Psoas muscle (tissue), 8 donors: ENCODE results near the gene BAHCC1. TPM values are rescaled to one million over a fixed set of nuclear protein-coding genes. Genes with fewer than 3 reads are reported as not detected.

Source experiments
- ATAC-seq, 4 donors: fragments of 200-7000 bp; cut with Tn5 transposase; one replicate each; pipeline ENCODE4 v1.9.1; 2020; ENCODE audit warnings: moderate library complexity in 3 of 4, mild to moderate bottlenecking in 2 of 4
- DNase-seq, 2 donors: peaks; one replicate each; pipeline ENCODE4 v3.0.0-alpha.2; 2020
- H3K27ac ChIP-seq: fragments of 200-600 bp; one replicate; pipeline ENCODE4 v1.8.0; 2022
- H3K27me3 ChIP-seq, 3 donors: fragments of 200-600 bp in 1 of 3; one replicate each; pipeline versions ENCODE4 v1.6.1 to v1.8.0; 2013 to 2022; ENCODE audit warnings: low read length in 2 of 3, mild to moderate bottlenecking in 2 of 3, moderate library complexity in 1 of 3; ENCODE audit not compliant: insufficient read depth in 3 of 3
- H3K36me3 ChIP-seq, 2 donors: fragments of 200-600 bp in 1 of 2; one replicate each; pipeline versions ENCODE4 v1.6.1 to v1.8.0; 2013 to 2022; ENCODE audit warnings: low read depth in 1 of 2, mild to moderate bottlenecking in 1 of 2, moderate library complexity in 1 of 2; ENCODE audit not compliant: insufficient read depth in 1 of 2
- H3K4me1 ChIP-seq: fragments of 200-600 bp; one replicate; pipeline ENCODE4 v1.8.0; 2022
- H3K4me3 ChIP-seq: fragments of 200-600 bp; one replicate; pipeline ENCODE4 v1.8.0; 2022; ENCODE audit warnings: mild to moderate bottlenecking
- H3K9me3 ChIP-seq: fragments of 200-600 bp; one replicate; pipeline ENCODE4 v1.8.0; 2022
- CTCF ChIP-seq: fragments of 200-600 bp; IDR thresholded peaks from one replicate; pipeline ENCODE4 v1.8.0; 2022; ENCODE audit warnings: antibody characterized with exemption
- WGBS, 3 donors: extraction: QIAGEN DNeasy Blood & Tissue Kit; methylation state at CpG; one replicate each; pipeline versions ENCODE4 v1.1.6 to v1.1.7; 2013; 5-methylcytosine and 5-hydroxymethylcytosine counted together
- intact Hi-C, 2 donors: fragments of 100-400 bp; cut with DNase I; formaldehyde crosslinking; loops; one replicate each; pipeline versions ENCODE4 v1.11.0 to v1.14.2; 2022
- polyA plus RNA-seq, 3 donors: library from polyadenylated mRNA; stranded (reverse); fragments of 200-250 nt; gene quantifications; one replicate each; pipeline ENCODE4 v1.2.3, GENCODE V29; 2013
- total RNA-seq, 4 donors: library from RNA; stranded (reverse); fragmentation: NEBNext Ultra II Directional in 2 of 4; extraction: Animal tissue kit (Norgen Biotek cat#: 25700) in 2 of 4; gene quantifications; one replicate each; pipeline versions ENCODE4 v1.2.1 to v1.2.4, GENCODE V29; 2021 to 2023
- donor health status: healthy with polysubstance abuse.
- donor health status: DM: no; HTN: no; CAD: no; lungs with moderate emphysema.
- donor health status: Bipolar disorder and iron deficiency.
- donor health status: healthy.
- donor health status: DM: yes; HTN: yes; CAD: no.
- donor health status: DM: no; HTN: no; CAD: no.
- donor health status: DM: no; HTN: no; CAD: no.
- donor health status: DM: yes; HTN: yes; CAD: no.

BAHCC1 gene
- total and polyA plus RNA-seq, 7 donors, result 2.8 to 10.7 (median 6.6) TPM

- WGBS, 3 donors, result 83 to 90% (median 84%) methylated on average over 7 to 8 of the region's 8 CpGs
- Histone ChIP-seq H3K4me3 (no peak overlapping the region), H3K27me3 (peaks cover 0 to 2% (median 0%) of the 10 kb centered on the region in 3 donors), H3K4me1 (peaks cover 13% of the 10 kb centered on the region), H3K27ac (no peak overlapping the region), H3K9me3 (no peaks in the 10 kb centered on the region), H3K36me3 (no peaks in the 10 kb centered on the region)
- no peak for DNase-seq
- intact Hi-C loops, result no loop called here
- no peak for ATAC-seq
- no peak for TF ChIP-seq CTCF
Observed at GRCh38 chr17:81411305-81411704, 16.0 kb downstream of the BAHCC1 start.

GRCh38 chr17:81412490-81413093 lies 17.3 kb downstream of the BAHCC1 start:
- Histone ChIP-seq H3K4me1 (peaks cover 15% of the 10 kb centered on the region), H3K4me3 (no peak overlapping the region), H3K27ac (no peak overlapping the region), H3K36me3 (no peaks in the 10 kb centered on the region), H3K27me3 (peaks cover 0 to 2% (median 0%) of the 10 kb centered on the region in 3 donors), H3K9me3 (no peaks in the 10 kb centered on the region)
- ATAC-seq (no peak), DNase-seq (peak in 1 of 2 donors; percentile 75)
- intact Hi-C loops, result no loop called here
- TF ChIP-seq CTCF, result no peak
- 55 to 60% (median 56%) methylated on average over 28 to 29 of the region's 29 CpGs for WGBS, 3 donors

- 89 to 93% (median 90%) methylated on average over 27 to 30 of the region's 30 CpGs for whole genome bisulfite sequencing, 3 donors
- intact Hi-C loops, result no loop called here
- Histone ChIP-seq H3K27ac (no peak overlapping the region), H3K27me3 (peaks cover 0 to 2% (median 0%) of the 10 kb centered on the region in 3 donors), H3K4me1 (peaks cover 24% of the 10 kb centered on the region), H3K9me3 (no peaks in the 10 kb centered on the region), H3K36me3 (no peaks in the 10 kb centered on the region), H3K4me3 (no peak overlapping the region)
- TF ChIP-seq CTCF, result no peak
- ATAC-seq, result no peak
- no peak for DNase-seq
Observed at GRCh38 chr17:81413497-81414135, 18.4 kb downstream of the BAHCC1 start.

GRCh38 chr17:81414756-81415516 lies 19.7 kb downstream of the BAHCC1 start:
- 65 to 79% (median 71%) methylated on average over 36 to 41 of the region's 41 CpGs for WGBS, 3 donors
- Histone ChIP-seq H3K36me3 (no peaks in the 10 kb centered on the region), H3K4me3 (no peak overlapping the region), H3K27me3 (peaks cover 0 to 2% (median 0%) of the 10 kb centered on the region in 3 donors), H3K9me3 (no peaks in the 10 kb centered on the region), H3K4me1 (peaks cover 30% of the 10 kb centered on the region), H3K27ac (no peak overlapping the region)
- no peak for TF ChIP-seq CTCF
- DNase-seq (no peak), ATAC-seq (no peak)
- intact Hi-C loops, result no loop called here
